NCI-H2196 (cell line): ENCODE measurements around the gene KIF22.

Source experiments
- DNase-seq: peaks from one replicate; lab custom pipeline; 2025; ENCODE audit not compliant: unreplicated experiment; lab: John Stamatoyannopoulos, UW

Gene KIF22

DNA sequence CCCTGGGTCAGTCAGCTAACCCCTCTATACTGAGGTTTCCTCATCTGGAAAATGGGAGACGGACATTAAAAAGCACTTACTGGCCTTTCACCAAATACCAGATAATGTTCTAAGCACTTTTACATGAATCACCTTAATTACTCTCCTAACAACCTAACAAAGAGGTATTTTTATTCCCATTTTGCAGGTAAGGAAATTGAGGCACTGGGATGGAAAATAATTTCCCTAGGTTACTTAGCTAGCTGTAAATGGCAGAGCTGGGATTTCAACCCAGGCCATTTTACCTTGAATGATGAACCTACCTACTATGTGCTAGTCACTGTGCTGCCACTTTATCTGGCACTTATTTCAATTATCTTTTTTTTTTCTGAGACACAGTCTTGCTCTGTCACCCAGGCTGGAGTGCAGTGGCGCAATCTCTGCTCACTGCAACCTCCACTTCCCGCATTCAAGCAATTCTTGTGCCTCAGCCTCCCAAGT lies 3.7 kb downstream of the KIF22 start:
- no peak for DNase-seq

DNA sequence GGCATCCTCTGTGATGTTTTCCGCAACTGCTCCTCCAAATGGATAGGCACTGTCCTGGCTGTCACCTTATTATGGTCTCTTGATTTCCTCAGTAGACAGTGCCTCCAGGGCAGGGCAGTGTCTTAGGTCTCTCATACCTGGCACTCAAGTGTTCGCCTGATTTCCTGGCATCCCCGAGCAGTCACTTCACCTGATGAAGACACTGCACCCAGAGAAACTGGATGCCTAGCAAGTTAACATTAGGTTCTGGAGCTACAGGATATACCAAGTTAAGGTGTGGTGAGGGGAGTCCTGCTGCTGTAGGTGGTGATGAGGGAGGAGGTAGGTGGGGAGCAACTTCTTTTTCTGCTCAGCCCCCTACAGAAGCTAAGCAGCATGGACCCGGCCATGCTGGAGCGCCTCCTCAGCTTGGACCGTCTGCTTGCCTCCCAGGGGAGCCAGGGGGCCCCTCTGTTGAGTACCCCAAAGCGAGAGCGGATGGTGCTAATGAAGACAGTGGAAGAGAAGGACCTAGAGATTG lies 11.9 kb downstream of the KIF22 start:
- no peak for DNase-seq

DNA sequence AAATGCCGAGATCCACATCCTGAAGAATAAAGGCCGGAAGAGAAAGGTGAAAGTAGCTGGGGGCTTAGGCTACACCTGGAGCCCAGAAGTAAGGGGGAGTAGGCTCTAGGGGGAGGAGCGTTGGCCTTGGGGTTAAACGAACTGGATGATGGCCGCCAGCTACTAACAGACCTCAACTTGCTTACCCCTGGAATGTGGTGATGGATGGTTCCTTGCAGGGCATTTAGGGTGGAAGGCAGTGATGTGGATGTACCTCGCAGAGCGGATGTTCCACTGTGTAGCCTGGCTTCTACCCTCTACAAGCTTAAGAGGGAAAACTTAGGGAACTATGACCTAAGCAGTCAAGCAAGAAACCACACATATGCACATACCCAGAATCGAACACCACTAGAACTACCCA lies 13.5 kb downstream of the KIF22 start:
- DNase-seq, result no peak

DNA sequence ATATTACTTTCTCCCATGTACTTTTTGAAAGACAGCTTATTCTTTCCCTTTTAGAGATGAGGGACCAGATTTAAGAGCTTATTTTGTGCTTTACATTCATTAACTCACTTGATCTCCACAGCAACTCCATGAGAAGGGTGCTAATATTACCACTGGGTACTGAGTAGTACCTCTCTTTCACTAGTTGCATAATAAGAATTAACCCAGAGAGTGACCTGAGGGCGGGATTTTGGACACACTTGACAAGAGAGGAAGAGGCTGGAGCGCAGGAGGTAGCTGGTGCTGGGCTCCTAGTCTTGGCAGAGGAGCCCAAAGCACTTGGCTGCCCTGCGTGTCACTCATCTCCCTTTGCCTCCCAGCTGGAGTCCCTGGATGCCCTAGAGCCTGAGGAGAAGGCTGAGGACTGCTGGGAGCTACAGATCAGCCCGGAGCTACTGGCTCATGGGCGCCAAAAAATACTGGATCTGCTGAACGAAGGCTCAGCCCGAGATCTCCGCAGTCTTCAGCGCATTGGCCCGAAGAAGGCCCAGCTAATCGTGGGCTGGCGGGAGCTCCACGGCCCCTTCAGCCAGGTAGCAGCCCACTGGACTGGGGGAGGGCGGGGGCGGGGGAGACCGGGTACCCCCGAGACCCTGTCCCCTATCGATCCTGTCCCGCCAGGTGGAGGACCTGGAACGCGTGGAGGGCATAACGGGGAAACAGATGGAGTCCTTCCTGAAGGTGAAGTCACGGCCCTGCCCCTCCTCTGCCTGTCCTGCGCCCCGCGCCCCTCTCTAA lies 14.1 kb downstream of the KIF22 start:
- peak; percentile 61 for DNase-seq

DNA sequence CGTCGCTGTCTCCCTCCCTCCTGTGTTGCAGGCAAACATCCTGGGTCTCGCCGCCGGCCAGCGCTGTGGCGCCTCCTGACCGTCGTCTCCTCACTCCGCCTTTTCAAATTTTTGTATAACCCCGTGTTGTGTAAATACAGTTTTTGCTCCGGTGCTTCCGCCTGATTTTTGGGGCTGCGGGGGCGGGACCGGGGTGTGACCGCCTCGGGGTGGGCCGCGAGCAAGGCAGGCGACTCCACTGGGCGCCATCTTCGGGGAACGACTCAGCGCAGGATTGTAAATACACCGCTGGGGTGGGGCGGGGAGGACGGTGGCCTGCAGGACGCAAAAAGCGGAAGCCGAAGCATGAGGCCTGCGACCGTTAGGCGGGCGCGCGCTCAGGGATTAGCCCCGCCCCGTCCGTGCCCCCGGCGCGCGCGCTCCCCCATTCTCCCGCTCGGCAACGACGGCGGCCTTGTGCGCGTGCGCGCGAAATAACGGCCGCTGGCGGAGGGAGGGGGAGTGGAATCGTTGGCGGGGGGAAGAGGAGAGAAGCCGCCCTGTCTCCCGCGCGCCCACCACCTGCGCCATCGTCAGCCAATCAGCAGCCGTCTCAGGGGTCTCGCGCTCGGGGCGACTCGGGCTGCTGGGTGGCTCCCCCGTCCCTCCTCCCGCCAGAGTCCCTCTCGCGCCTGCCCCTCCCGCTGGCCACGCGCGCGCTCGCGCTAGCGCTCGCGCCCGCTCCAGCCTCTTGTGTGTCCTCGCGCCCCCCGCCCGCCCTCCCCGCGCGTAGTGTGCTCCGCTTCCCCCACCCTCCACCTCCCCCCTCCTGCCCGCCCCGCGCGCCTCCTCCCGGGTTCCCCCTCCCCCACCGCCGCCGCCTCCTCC lies 14.9 kb downstream of the KIF22 start:
- peak; percentile 99 for DNase-seq

DNA sequence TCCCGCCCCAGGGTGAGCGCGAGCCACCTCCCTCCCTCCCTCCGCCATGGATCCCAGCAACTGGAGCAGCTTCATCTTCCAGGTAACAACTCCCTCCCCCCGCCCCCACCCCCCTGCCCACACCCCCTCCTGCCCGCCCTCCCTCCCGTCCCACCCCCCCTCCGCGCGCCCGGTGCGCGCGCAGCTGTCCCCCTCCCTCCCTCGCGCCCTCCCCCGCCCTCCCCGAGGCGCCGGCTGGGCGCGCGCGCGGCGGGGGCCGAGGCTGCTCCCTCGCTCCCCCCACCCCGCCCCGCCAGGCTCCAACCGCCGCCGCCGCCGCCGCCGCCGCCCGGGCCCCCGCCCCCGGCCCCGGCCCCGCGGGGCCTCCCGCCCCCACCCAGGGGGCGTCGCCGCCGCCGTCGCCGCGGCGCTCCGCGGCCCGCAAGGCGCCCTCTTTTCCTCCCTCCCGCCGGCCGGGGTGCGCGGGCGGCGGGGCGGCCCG lies 15.6 kb downstream of the KIF22 start, which contains the start of gene MAZ:
Gene MAZ (plus strand): TSS at position 431 of the 481 bp plus-strand sequence. CDS start 173 bp downstream, outside the sequence.
- peak; percentile 95 for DNase-seq

DNA sequence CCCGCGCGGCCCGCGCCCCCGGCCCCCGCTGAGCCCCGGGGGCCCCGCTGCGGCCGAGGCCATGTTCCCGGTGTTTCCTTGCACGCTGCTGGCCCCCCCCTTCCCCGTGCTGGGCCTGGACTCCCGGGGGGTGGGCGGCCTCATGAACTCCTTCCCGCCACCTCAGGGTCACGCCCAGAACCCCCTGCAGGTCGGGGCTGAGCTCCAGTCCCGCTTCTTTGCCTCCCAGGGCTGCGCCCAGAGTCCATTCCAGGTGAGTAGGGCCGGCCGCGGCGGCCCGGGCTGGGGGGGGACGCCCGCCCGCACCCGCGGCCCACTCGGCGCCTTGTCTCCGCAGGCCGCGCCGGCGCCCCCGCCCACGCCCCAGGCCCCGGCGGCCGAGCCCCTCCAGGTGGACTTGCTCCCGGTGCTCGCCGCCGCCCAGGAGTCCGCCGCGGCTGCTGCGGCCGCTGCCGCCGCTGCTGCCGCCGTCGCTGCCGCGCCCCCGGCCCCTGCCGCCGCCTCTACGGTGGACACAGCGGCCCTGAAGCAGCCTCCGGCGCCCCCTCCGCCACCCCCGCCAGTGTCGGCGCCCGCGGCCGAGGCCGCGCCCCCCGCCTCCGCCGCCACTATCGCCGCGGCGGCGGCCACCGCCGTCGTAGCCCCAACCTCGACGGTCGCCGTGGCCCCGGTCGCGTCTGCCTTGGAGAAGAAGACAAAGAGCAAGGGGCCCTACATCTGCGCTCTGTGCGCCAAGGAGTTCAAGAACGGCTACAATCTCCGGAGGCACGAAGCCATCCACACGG lies 16.3 kb downstream of the KIF22 start:
- DNase-seq, result peak; percentile 67

DNA sequence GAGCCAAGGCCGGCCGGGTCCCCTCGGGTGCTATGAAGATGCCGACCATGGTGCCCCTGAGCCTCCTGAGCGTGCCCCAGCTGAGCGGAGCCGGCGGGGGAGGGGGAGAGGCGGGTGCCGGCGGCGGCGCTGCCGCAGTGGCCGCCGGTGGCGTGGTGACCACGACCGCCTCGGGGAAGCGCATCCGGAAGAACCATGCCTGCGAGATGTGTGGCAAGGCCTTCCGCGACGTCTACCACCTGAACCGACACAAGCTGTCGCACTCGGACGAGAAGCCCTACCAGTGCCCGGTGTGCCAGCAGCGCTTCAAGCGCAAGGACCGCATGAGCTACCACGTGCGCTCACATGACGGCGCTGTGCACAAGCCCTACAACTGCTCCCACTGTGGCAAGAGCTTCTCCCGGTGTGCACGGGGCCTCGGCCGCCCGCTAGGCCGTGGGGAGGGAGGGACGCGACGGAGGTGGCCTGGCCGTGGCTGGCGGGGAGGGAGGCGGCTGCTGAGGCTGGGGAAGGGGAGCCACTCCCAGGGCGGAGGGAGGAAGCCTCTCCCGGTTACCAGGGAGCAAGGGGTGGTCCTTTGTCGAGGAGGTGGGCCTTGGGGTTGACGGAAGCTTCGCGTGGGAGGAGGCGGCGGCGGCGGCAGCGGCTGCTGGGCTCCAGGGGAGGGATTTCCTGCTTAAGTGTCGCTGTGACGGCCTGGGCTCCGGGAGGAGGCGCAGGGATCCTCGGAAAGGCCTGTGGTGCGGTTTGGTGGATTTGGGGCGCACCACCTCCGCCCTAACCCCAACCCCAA lies 17.1 kb downstream of the KIF22 start:
- peak; percentile 85 for DNase-seq

DNA sequence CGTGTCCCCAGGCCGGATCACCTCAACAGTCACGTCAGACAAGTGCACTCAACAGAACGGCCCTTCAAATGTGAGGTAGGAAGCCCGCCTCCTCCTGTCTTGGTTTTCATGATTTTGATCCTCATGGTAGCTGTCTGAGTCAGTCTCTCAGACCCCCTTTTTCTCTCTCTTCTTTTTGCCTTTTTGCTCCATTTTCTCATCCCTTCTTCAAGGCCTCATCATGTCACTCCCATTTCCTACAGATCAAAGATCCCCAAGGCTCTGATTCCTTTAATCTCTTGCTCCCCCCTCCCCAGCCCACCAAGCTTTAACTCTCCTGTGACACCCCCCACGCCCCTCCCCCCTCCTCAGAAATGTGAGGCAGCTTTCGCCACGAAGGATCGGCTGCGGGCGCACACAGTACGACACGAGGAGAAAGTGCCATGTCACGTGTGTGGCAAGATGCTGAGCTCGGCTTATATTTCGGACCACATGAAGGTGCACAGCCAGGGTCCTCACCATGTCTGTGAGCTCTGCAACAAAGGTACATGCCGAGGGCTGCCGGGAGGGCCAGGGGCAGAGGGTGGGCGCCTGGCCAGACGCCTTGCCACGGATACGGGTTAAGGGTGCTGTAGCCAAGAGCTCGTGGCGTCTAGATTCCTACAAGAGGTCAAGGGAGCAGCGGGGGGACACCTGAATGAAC lies 17.8 kb downstream of the KIF22 start:
- DNase-seq, result no peak

DNA sequence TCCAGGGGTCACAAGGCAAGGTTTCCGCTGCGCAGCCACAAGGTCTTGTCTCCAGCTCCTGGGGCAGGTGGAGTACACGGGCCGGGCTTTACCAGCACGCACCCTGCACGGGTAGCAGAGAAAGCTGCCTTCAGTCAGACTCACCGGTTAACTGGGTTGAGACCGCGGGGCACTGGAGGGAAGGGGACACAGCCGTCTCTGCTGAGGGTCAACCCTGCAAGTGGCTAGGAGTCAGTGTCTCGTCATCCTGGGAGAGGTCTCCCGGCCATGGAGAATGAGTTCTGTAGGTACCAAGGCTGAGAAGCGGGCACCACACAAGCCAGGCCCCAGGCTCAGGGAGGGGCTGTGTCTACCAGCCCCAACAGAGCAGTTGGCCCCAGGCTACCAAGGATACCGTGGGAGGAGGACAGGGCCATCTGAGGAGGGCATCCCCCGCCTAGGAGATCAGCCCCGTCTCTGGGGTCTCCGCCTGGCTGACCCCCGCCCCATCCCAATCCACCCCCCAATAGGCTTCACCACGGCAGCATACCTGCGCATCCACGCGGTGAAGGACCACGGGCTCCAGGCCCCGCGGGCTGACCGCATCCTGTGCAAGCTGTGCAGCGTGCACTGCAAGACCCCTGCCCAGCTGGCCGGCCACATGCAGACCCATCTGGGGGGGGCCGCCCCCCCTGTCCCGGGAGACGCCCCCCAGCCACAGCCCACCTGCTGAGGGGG lies 18.6 kb downstream of the KIF22 start:
- DNase-seq, result no peak

DNA sequence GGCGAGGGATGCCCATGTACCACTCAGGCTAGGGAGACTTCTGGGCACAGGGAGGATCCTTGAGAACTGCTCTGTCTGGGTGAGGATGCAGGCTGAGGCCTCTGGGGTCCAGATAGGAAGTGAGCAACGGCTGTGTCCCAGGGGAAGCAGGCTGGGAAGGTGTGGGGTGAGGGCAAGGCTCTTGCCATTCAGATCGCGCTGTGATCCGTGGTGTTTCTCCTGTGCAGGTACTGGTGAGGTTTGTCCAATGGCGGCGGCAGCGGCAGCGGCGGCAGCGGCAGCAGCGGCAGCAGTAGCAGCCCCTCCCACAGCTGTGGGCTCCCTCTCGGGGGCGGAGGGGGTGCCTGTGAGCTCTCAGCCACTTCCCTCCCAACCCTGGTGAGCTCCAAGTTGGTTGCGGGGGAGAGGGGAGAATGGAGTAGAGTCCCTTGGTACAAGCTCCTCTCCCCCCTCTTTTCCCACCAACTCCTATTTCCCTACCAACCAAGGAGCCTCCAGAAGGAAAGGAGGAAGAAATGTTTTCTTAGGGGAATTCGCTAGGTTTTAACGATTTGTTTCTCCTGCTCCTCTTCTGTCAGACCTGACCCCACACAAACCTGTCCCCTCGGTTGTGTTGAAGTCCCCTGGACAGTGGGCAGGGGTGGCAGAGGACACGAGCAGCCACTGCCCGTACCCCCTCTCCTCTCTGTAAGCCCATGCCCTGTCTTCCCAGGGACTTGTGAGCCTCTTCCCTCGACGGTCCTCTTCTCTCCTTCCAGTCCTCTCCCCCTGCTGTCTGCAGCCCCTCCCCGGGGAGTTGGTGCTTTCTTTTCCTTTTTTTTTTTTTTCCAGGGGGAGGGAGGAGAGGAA lies 19.5 kb downstream of the KIF22 start:
- no peak for DNase-seq

DNA sequence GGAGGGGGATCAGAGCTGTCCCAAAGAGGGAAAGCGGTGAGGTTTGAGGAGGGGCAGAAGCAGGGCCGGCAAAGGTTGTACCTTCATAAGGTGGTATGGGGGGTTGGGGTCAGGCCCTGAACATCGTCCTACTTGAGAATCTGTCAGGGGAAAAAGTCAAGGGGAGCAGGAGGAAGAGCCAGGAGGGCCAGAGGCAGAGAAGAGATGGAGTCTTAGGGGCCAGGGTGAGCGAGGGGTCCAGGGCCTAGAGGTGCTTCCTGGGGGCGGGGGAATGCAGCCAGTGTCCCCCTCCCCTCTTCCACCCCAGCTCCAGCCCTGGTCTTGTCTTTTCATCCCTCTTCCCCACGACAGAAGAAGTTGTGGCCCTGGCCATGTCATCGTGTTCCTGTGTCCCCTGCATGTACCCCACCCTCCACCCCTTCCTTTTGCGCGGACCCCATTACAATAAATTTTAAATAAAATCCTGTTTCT lies 20.2 kb downstream of the KIF22 start:
- no peak for DNase-seq

DNA sequence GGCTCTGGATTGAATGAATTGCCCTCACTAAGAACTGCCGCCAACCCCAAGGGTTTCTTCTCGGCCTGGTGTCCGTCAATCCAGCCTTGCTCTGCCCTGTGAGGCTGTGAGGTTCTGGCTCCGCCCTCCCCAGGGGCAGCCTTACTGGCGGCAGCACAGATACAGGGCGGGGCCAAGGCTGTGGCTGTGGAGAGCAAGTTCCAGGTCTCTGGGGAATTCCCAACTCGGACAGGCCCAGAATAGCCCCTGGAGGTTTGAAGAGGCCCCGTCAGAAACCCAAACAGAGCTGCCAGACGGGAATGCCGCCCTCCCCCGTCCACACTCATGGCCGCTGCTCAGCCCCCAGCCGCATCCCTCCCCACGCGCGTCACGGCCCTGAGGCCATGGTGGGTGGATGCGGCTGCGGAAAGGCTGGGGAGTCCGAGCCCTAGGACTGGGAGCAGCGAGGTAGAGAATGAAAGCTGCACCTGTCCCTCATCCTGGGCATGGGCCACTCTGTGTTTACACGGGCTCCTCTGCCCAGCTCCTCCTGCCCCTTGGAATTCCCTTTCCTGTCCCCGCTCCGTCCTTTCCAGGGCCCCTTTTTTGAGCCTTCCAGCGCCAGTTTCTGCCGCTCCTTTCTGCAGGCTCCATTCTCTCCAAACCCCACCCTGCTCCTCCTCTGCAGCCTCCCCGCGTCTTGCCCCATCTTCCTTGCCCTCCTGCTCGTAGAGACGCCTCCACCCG lies 20.8 kb downstream of the KIF22 start:
- peak; percentile 92 for DNase-seq

DNA sequence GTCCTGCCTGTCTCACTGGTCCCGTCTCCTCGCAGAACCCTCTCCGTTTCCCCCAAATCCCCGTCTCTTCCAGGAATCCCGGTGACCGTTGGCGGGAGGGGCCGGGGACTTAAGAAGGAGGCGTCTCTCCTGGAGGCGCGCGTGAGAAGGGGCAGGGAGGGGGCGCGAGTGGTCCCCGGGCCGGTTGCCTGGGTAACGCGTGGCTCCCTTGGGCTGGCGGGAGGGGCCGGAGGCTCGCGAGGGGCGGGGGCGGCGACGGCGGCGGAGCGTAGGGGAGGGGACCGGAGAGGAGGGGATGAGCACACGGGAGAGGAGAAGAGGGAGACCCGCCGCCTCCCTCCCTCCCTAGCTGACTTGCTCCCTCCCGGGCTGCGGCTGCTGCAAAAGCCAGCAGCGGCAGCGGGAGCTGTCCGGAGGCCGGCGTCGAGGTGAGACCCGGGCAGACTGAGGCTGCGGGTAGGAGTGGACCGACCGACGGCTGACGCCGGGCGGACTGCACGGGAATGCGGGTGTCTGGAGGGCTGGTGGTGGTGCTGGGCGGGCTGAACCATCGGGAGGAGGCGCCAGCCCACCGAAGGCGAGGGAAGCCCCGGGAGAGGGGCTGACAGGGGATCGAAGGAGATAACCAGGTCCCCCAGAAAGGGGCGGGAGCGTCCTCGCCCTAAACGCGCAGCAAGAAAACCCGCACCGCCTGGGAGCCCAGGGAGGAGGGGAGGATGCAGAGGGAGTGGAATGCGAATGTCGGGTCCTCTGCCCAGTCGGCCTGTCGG lies 21.5 kb downstream of the KIF22 start, which contains the start of gene PRRT2:
Gene PRRT2 (plus strand): TSS at position 298 of the 770 bp plus-strand sequence. CDS start 862 bp downstream, outside the sequence.
- DNase-seq, result peak; percentile 25

DNA sequence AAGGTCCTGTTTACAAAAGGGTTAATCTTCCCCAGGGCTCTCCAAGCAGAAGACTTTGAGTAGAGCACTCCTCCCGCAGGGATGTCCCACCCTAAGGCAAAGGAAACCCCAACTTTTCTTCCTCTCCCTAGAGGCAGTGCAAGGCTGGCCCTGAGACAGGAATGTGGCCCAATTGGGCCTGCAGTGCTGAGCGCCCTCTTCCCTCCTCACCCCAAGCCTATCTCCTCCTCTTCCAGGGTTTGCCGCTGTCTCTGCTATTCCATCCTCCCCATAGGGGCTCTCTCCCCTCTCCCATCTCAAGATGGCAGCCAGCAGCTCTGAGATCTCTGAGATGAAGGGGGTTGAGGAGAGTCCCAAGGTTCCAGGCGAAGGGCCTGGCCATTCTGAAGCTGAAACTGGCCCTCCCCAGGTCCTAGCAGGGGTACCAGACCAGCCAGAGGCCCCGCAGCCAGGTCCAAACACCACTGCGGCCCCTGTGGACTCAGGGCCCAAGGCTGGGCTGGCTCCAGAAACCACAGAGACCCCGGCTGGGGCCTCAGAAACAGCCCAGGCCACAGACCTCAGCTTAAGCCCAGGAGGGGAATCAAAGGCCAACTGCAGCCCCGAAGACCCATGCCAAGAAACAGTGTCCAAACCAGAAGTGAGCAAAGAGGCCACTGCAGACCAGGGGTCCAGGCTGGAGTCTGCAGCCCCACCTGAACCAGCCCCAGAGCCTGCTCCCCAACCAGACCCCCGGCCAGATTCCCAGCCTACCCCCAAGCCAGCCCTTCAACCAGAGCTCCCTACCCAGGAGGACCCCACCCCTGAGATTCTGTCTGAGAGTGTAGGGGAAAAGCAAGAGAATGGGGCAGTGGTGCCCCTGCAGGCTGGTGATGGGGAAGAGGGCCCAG lies 22.4 kb downstream of the KIF22 start:
- DNase-seq, result no peak
